Ishikawa (cell line): ENCODE measurements around the gene LTC4S.

Experiments
- CREB1 ChIP-seq: IDR thresholded peaks from 2 replicates; pipeline ENCODE4 v1.6.1; 2012; ENCODE audit warnings: low read depth
- RAD21 ChIP-seq: IDR thresholded peaks from 2 replicates; pipeline ENCODE4 v1.6.1; 2012; ENCODE audit warnings: low read depth
- TAF1 ChIP-seq: IDR thresholded peaks from 2 replicates; pipeline ENCODE4 v1.6.1; 2012; ENCODE audit warnings: low read depth, mild to moderate bottlenecking
- TEAD4 ChIP-seq: IDR thresholded peaks from 2 replicates; pipeline ENCODE4 v1.6.1; 2012

GRCh38 chr5:179828756-179829421 is 35.1 kb downstream of the LTC4S start:
- TF ChIP-seq TAF1 (no peak), TEAD4 (no peak), CREB1 (no peak), RAD21 (no peak)
